GM19099 (cell line): ENCODE measurements around the gene RAB27B.

Experiments used
- POLR2A ChIP-seq: IDR thresholded peaks from 3 replicates; pipeline ENCODE4 v1.6.1; 2011; ENCODE audit warnings: low read depth; ENCODE audit not compliant: insufficient read length; ENCODE audit errors: extremely low read depth

RAB27B gene

GRCh38 chr18:54828281-54828881 is at the start of gene RAB27B:
Gene RAB27B, plus strand, starts transcription at chr18:54828477. Its CDS starts 49,109 bp downstream, at chr18:54877586.
- no peak for TF ChIP-seq POLR2A

- TF ChIP-seq POLR2A: no peak
Observed at GRCh38 chr18:54780285-54780861, 47.9 kb upstream of the RAB27B start.

- TF ChIP-seq POLR2A: no peak
Observed at GRCh38 chr18:54780970-54781369, 47.3 kb upstream of the RAB27B start.

GRCh38 chr18:54783139-54783538 is 45.1 kb upstream of the RAB27B start:
- no peak for TF ChIP-seq POLR2A

- TF ChIP-seq POLR2A: no peak
Observed at GRCh38 chr18:54786206-54786605, 42.1 kb upstream of the RAB27B start.

- no peak for TF ChIP-seq POLR2A
Observed at GRCh38 chr18:54787121-54787520, 41.2 kb upstream of the RAB27B start.

GRCh38 chr18:54787616-54788015 is 40.7 kb upstream of the RAB27B start:
- no peak for TF ChIP-seq POLR2A

GRCh38 chr18:54790109-54790508 is 38.2 kb upstream of the RAB27B start:
- no peak for TF ChIP-seq POLR2A

GRCh38 chr18:54791657-54792056 is 36.6 kb upstream of the RAB27B start:
- no peak for TF ChIP-seq POLR2A

GRCh38 chr18:54792079-54792478 is 36.2 kb upstream of the RAB27B start:
- TF ChIP-seq POLR2A: no peak

GRCh38 chr18:54794823-54795222 is 33.5 kb upstream of the RAB27B start:
- TF ChIP-seq POLR2A: no peak

GRCh38 chr18:54798186-54798585 is 30.1 kb upstream of the RAB27B start:
- TF ChIP-seq POLR2A: no peak

- TF ChIP-seq POLR2A: no peak
Observed at GRCh38 chr18:54801374-54801773, 26.9 kb upstream of the RAB27B start.

- TF ChIP-seq POLR2A: no peak
Observed at GRCh38 chr18:54802178-54802577, 26.1 kb upstream of the RAB27B start.

- no peak for TF ChIP-seq POLR2A
Observed at GRCh38 chr18:54802686-54803395, 25.4 kb upstream of the RAB27B start.
